Thyroid gland (tissue), 4 donors: ENCODE results near the gene KERA.

ENCODE experiments used
- POLR2A ChIP-seq, 2 donors: fragments of 450-650 bp; IDR thresholded peaks; one replicate each; pipeline ENCODE4 v1.6.1; 2017; ENCODE audit warnings: antibody characterized with exemption in 2 of 2, mild to moderate bottlenecking in 2 of 2, moderate library complexity in 1 of 2
- TF ChIP-seq, protein P1 (sequence below), 6 experiments: fragments of 200-600 bp in 3 of 6; fragments of 450-650 bp in 3 of 6; sonication (generic) in 3 of 6; IDR thresholded peaks; one replicate each; pipeline ENCODE4 v1.5.1; 2016 to 2019; ENCODE audit warnings: antibody characterized with exemption in 6 of 6, mild to moderate bottlenecking in 2 of 6, inconsistent platforms in 1 of 6, moderate library complexity in 1 of 6

DNA sequence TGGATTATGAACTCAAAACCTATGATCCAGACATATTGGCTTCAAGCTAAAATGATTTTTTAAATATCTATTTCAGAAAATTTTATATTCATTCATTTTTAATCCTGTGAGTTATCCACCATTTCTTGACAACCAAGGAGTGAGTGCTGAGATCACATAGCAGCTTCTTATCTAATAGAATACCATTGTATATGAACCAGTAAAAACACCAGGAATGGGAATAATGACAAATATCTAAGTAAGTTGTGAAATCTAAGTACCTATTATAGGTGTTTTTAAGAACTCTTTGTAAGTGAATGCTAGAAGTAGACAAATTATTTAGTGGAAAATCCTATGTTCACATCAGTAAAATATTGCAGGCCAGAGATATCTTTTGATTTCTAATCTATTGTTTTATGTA is 45.3 kb upstream of the KERA start:
- TF ChIP-seq POLR2A (IDR thresholded peaks at IDR 0.05): no peak
- TF ChIP-seq, protein P1, sequence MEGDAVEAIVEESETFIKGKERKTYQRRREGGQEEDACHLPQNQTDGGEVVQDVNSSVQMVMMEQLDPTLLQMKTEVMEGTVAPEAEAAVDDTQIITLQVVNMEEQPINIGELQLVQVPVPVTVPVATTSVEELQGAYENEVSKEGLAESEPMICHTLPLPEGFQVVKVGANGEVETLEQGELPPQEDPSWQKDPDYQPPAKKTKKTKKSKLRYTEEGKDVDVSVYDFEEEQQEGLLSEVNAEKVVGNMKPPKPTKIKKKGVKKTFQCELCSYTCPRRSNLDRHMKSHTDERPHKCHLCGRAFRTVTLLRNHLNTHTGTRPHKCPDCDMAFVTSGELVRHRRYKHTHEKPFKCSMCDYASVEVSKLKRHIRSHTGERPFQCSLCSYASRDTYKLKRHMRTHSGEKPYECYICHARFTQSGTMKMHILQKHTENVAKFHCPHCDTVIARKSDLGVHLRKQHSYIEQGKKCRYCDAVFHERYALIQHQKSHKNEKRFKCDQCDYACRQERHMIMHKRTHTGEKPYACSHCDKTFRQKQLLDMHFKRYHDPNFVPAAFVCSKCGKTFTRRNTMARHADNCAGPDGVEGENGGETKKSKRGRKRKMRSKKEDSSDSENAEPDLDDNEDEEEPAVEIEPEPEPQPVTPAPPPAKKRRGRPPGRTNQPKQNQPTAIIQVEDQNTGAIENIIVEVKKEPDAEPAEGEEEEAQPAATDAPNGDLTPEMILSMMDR (IDR thresholded peaks at IDR 0.05): no peak
